Rectal smooth muscle tissue (tissue), 1 donor: ENCODE data around the gene ITPR1.

Experiments used
- H3K27ac ChIP-seq: one replicate; pipeline ENCODE4 v1.7.0; 2013; ENCODE audit warnings: low read depth, low read length, inconsistent platforms
- H3K27me3 ChIP-seq: one replicate; pipeline ENCODE4 v1.7.0; 2013; ENCODE audit warnings: low read length; ENCODE audit not compliant: control insufficient read depth, insufficient read depth
- H3K36me3 ChIP-seq: one replicate; pipeline ENCODE4 v1.7.0; 2013; ENCODE audit warnings: low read length; ENCODE audit not compliant: control insufficient read depth, insufficient read depth
- H3K4me1 ChIP-seq: one replicate; pipeline ENCODE4 v1.7.0; 2013; ENCODE audit warnings: low read length; ENCODE audit not compliant: control insufficient read depth, insufficient read depth
- H3K4me3 ChIP-seq: one replicate; pipeline ENCODE4 v1.7.0; 2013; ENCODE audit warnings: low read length
- H3K9ac ChIP-seq: one replicate; pipeline ENCODE4 v1.7.0; 2013; ENCODE audit warnings: low read length

Gene ITPR1

DNA sequence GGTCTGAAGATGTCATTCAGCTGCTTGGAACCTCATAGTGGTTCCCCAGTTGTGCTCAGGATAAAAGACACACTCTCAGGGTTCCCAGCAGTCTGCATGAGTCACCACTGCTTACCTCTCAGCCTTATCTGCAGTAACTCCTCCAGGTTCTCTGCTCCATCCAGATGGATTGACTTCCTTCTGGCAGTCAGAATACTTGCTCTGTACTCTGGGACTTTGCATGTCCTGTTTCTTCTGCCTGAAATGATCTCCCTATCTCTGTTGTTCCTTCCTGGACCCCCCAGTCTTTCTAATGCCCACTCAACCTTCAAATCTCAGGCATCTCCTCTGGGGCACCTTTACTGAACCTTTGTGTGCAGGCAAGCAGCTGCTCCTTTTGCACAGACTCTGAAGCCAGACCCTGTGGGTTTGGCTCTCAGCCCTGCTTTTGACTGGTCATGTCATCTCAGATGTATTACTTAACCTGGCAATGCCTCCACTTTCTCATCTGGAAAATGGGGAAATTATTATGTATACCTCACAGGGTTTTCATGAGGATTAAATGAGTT lies 38.4 kb downstream of the ITPR1 start:
- Histone ChIP-seq H3K36me3 (no peaks in the 10 kb centered on the region), H3K27me3 (no peaks in the 10 kb centered on the region), H3K9ac (no peak overlapping the region), H3K27ac (no peak overlapping the region), H3K4me3 (no peak overlapping the region), H3K4me1 (peaks cover 12% of the 10 kb centered on the region)

- H3K27ac ChIP-seq, result no peak overlapping the region
- H3K27me3 ChIP-seq, result no peaks in the 10 kb centered on the region
- no peak overlapping the region for H3K9ac ChIP-seq
- no peak overlapping the region for H3K4me3 ChIP-seq
- no peaks in the 10 kb centered on the region for H3K36me3 ChIP-seq
- peaks cover 12% of the 10 kb centered on the region for H3K4me1 ChIP-seq
Measured at GRCh38 chr3:4532535-4533112, 39.5 kb downstream of the ITPR1 start.

DNA sequence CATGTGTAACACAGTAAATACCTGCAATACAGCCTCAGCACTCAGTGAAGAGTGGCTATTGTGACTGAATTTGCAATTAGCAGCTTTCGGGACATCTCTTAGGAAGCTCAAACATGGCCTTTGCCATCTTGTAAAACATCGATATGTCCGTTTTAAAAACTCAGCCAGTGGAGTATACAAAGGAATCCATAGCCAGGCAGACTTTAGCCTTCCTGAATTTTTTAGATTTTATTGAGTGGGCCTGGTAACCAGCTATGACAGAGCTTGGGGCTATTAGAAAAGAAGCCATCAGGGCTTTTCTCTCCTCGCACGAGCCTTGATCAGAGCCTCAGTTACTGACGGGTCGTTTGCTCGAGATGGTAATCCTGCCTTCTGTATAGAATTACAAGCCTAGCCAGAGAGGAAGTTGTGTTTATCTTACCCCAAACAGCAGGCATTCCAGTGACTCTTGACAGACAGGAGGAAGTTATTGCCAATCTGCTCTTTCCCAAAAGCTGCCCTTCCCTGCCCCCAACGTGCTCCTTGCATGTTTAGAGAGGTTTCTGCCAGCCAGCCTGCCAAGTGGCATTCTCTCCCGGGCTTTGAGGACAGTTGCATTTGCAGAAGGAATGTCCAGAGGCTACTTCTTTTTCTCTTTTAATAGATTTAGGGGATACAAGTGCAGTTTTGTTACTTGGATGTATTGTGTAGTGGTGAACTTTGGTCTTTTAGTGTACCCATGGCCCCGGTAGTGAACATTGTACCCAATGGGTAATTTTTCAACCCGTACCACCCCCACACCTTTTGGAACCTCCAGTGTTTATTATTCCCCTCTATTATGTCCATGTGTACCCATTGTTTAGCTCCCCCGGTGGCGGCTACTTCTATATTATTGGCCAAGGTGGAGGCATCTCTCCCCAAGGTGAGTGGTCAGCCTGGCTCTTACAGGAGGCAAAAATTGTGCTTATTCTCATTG lies 40.6 kb downstream of the ITPR1 start:
- Histone ChIP-seq H3K27me3 (no peaks in the 10 kb centered on the region), H3K36me3 (no peaks in the 10 kb centered on the region), H3K4me3 (peak overlapping the region; percentile 10), H3K27ac (no peak overlapping the region), H3K4me1 (peaks cover 12% of the 10 kb centered on the region), H3K9ac (no peak overlapping the region)

DNA sequence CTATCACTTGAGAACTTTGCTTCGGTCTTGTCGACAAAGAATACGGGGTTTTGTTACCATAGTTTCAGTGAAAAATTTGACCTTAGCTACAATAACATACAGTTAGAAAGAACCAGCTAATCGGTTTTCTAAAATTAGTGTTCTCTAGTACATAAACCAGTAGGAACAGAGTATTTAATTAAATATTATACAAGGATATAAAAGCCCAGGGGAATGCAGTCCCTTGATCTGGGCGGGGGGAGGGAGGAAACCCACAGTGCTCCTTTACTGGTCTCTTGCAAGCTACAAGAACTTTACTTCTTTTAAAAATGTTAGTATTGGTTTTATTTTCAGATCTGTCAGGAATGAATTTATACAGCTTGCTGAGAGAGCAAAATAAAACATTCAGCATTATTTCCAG lies 41.8 kb downstream of the ITPR1 start:
- Histone ChIP-seq H3K9ac (no peak overlapping the region), H3K27me3 (no peaks in the 10 kb centered on the region), H3K36me3 (no peaks in the 10 kb centered on the region), H3K4me1 (peaks cover 12% of the 10 kb centered on the region), H3K4me3 (no peak overlapping the region), H3K27ac (no peak overlapping the region)

DNA sequence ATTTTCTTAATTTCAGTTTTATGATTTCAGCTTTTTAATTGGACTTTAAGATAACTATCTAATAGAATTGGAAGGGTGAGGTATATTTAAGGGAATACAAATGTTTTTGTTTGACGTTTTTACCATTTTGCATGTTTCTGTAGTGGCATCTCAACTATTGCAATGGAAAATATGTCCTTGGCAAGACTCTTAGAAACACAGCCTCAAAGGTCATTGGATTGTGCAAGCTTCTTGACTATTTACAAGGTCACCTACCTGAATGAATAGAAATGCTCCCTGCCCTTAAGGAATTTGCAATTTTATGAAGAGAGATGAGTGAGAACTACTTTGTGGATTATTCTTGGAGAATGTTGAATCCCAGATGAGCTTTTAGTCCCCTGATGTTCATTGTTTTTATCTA lies 43.1 kb downstream of the ITPR1 start:
- Histone ChIP-seq H3K4me3 (no peak overlapping the region), H3K27me3 (no peaks in the 10 kb centered on the region), H3K27ac (no peak overlapping the region), H3K4me1 (peaks cover 12% of the 10 kb centered on the region), H3K9ac (no peak overlapping the region), H3K36me3 (no peaks in the 10 kb centered on the region)

DNA sequence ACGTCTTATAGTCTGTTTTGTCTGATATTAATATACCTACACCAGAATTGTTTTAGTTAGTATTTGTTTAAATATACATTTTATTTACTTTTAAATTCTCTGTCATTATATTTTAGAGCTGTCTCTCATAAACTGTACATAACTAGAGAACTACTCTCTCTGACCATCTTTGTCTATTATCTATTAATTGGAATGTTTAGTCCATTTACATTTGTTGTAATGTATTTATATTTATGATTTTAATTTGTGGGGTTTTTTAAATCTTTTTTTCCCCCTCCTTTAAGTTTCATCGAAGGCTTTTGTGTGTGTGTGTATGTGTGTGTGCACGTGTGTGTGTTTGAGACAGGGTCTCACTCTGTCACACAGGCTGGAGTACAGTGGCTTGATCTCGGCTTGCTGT lies 47.1 kb downstream of the ITPR1 start:
- no peaks in the 10 kb centered on the region for H3K36me3 ChIP-seq
- H3K27ac ChIP-seq, result no peak overlapping the region
- H3K9ac ChIP-seq, result no peak overlapping the region
- no peaks in the 10 kb centered on the region for H3K4me1 ChIP-seq
- no peaks in the 10 kb centered on the region for H3K27me3 ChIP-seq
- H3K4me3 ChIP-seq, result no peak overlapping the region

DNA sequence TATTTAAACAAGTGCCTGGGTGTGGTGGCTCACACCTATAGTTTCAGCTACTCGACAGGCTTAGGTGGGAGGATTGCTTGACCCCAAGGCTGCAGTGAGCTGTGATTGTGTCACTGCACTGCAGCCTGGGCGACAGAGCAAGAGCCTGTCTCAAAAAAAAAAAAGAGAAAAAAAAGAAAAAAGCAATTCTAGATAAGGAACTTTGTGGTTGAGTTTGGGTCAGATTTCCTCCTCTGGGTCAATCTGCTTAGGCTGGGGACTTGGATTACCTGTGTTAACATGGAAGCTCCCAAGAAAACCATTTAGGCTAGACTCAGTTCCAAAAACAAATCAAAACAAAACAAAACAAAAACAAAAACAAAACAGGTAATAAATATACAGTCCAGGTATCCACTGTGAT lies 50.0 kb downstream of the ITPR1 start:
- no peaks in the 10 kb centered on the region for H3K36me3 ChIP-seq

GRCh38 chr3:4546346-4547178 lies 53.4 kb downstream of the ITPR1 start:
- no peak overlapping the region for H3K27ac ChIP-seq
- peaks cover 6% of the 10 kb centered on the region for H3K4me1 ChIP-seq
- no peak overlapping the region for H3K4me3 ChIP-seq
- H3K36me3 ChIP-seq, result no peaks in the 10 kb centered on the region
- H3K27me3 ChIP-seq, result no peaks in the 10 kb centered on the region
- H3K9ac ChIP-seq, result no peak overlapping the region

More for the DNA sequence above, 50.0 kb downstream of the ITPR1 start:
- no peak overlapping the region for H3K4me3 ChIP-seq
- no peak overlapping the region for H3K27ac ChIP-seq
- peaks cover 6% of the 10 kb centered on the region for H3K4me1 ChIP-seq
- H3K9ac ChIP-seq, result no peak overlapping the region
- no peaks in the 10 kb centered on the region for H3K27me3 ChIP-seq

DNA sequence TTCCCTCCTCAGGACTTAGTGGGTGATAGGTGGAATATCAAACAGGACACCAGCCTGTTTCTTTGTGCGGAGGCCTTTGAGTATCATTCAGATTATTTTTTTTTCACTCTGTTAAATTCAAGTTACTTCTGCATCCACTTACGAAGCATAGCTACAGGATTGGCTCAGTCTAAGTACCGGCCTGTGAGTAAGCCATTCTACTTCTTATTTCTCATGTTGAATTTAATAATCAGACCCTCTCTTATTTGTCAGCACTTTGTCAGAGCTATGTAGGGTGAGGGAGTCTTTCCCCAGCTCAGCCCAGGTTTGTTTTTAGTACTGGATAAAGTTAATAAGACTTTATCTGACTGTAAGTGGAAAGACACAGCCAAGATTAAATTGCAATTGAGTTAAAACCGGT lies 54.7 kb downstream of the ITPR1 start:
- Histone ChIP-seq H3K27me3 (no peaks in the 10 kb centered on the region), H3K36me3 (no peaks in the 10 kb centered on the region), H3K4me3 (no peak overlapping the region), H3K27ac (no peak overlapping the region), H3K4me1 (peaks cover 6% of the 10 kb centered on the region), H3K9ac (no peak overlapping the region)

DNA sequence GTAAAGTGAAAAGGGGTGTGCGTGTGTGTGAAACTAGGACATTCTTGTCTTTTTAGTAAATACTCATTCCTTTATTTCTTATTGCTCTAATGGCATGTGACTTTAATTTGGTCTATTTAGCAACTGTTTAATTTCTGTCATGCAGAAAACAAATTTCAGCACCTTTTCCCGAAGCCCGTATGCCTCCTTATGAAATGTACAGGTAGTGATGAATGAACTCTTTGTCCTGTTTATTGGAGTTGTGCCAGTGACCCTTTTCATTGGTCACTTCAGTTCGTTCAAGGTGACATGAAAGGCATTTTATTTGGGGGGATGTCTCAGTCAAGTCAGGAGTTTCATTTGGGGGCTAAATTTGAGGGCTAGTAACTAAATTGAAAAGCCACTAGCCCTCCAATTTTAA lies 55.2 kb downstream of the ITPR1 start:
- no peaks in the 10 kb centered on the region for H3K36me3 ChIP-seq
- H3K4me1 ChIP-seq, result peaks cover 6% of the 10 kb centered on the region
- H3K9ac ChIP-seq, result no peak overlapping the region
- H3K4me3 ChIP-seq, result no peak overlapping the region
- H3K27me3 ChIP-seq, result no peaks in the 10 kb centered on the region
- H3K27ac ChIP-seq, result no peak overlapping the region

- Histone ChIP-seq H3K36me3 (no peaks in the 10 kb centered on the region), H3K27ac (no peak overlapping the region), H3K27me3 (no peaks in the 10 kb centered on the region), H3K4me3 (no peak overlapping the region), H3K9ac (no peak overlapping the region), H3K4me1 (peaks cover 6% of the 10 kb centered on the region)
Measured at GRCh38 chr3:4548780-4549179, 55.6 kb downstream of the ITPR1 start.

DNA sequence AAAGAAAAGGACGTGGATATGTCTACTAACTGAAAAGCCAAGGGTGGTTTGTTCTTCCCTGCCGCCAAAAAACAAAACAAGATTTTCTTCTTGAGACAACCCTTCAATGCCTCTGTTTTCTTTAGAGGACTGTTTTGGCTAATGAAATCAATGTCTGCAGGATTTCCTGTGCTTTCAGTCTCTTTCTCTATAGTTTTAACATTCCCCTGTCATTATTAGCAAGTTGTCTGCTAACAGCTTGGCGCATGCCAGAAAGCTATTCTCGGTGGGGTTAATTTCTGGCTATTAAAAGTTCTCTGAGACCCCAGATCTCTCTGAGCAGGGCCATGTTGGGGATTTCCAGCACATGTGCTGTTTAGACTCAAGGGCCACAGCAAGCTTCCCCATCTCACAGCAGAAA lies 56.7 kb downstream of the ITPR1 start:
- H3K4me3 ChIP-seq, result no peak overlapping the region
- no peaks in the 10 kb centered on the region for H3K36me3 ChIP-seq
- peak overlapping the region; percentile 0 for H3K27ac ChIP-seq
- H3K27me3 ChIP-seq, result no peaks in the 10 kb centered on the region
- H3K9ac ChIP-seq, result no peak overlapping the region
- peaks cover 6% of the 10 kb centered on the region for H3K4me1 ChIP-seq
